A673 (cell line): ENCODE results near the gene LIMS1.

ENCODE experiments used
- EZH2 ChIP-seq: fragments of 200-600 bp; sonication (generic); IDR thresholded peaks from 2 replicates; pipeline ENCODE4 v1.6.1; 2017; ENCODE audit warnings: borderline replicate concordance, low read depth, mild to moderate bottlenecking, mixed read lengths, antibody characterized with exemption, low read length; ENCODE audit not compliant: poor library complexity, severe bottlenecking
- TF ChIP-seq, protein P1 (sequence below): fragments of 300-800, 200-600 bp; sonication (generic); conservative IDR thresholded peaks from 2 replicates; pipeline ENCODE4 v1.5.1; 2017; ENCODE audit warnings: low read depth, mild to moderate bottlenecking, antibody characterized with exemption, low read length, moderate library complexity, mixed read lengths

DNA sequence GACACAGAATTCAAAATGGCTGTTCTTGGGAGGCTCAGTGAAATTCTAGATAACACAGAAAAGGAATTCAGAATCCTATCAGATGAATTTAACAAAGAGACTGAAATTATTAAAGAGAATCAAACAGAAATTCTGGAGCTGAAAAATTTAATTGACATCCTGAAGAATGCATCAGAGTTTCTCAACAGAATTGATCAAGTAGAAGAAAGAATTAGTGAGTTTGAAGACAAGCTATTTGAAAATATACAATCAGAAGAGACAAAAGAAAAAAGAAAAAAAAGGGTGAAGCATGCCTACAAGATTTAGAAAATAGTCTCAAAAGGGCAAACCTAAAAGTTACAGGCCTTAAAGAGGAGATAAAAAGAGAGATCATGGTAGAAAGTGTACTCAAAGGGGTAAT is 173.0 kb downstream of the LIMS1 start:
- no peak for TF ChIP-seq EZH2
- TF ChIP-seq, protein P1, sequence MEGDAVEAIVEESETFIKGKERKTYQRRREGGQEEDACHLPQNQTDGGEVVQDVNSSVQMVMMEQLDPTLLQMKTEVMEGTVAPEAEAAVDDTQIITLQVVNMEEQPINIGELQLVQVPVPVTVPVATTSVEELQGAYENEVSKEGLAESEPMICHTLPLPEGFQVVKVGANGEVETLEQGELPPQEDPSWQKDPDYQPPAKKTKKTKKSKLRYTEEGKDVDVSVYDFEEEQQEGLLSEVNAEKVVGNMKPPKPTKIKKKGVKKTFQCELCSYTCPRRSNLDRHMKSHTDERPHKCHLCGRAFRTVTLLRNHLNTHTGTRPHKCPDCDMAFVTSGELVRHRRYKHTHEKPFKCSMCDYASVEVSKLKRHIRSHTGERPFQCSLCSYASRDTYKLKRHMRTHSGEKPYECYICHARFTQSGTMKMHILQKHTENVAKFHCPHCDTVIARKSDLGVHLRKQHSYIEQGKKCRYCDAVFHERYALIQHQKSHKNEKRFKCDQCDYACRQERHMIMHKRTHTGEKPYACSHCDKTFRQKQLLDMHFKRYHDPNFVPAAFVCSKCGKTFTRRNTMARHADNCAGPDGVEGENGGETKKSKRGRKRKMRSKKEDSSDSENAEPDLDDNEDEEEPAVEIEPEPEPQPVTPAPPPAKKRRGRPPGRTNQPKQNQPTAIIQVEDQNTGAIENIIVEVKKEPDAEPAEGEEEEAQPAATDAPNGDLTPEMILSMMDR, result no peak
